Measurements from ENCODE around the gene HPGD.

The HPGD gene

GRCh38 chr4:174474457-174475075 lies 47.7 kb downstream of the HPGD start:
- no peak for DNase-seq (ENCODE audit: low read depth in 3 of 3)

- no peak for DNase-seq (ENCODE audit: low read depth in 3 of 3)
Measured at GRCh38 chr4:174467107-174467506, 55.2 kb downstream of the HPGD start.

DNA sequence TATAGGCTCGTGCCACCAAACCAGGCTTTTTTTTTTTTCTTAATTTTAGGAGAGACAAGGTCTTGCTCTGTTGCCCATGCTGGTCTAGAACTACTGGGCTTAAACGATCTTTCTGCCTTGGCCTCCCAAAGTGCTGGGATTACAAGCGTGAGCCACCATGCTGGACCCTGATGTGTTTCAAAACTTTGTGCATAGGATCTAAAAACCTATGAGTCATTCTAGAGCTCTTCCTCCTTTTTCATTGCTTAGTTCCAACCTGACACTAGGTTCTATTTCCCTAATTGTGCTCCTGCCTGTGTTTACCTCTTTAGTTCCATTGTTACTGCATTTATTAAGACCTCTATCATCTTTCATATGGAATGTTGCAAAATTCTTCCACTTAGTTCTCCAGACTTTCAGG lies 57.3 kb downstream of the HPGD start:
- DNase-seq (ENCODE audit: low read depth in 3 of 3): no peak

GRCh38 chr4:174461466-174462106 lies 60.7 kb downstream of the HPGD start:
- DNase-seq (ENCODE audit: low read depth in 3 of 3): no peak

GRCh38 chr4:174460684-174461083 lies 61.6 kb downstream of the HPGD start:
- no peak for DNase-seq (ENCODE audit: low read depth in 3 of 3)

DNA sequence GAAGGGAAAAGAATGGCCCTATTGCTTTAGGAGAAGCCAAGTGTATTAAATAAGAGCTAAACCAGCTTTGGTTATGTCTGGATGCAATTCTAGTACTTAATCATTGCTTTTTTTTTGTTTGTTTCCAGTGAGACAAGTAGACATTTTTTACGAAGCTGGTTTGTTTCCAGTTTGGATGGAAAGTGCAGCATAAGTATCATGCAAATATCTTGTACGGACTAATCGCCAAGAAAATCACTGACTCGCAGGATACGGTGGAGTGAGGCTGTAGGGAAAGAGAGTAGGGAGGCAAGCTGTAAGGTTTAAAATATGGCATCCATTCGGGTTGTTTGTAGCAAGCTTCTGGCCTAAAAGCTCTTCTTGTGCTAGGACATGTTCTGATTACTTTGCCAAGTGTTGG lies 64.8 kb downstream of the HPGD start:
- no peak for DNase-seq (ENCODE audit: low read depth in 3 of 3)

- no peak for DNase-seq (ENCODE audit: low read depth in 3 of 3)
Measured at GRCh38 chr4:174454815-174455473, 67.3 kb downstream of the HPGD start.

- DNase-seq (ENCODE audit: low read depth in 3 of 3): no peak
Measured at GRCh38 chr4:174451718-174452296, 70.5 kb downstream of the HPGD start.

GRCh38 chr4:174450786-174451125 lies 71.5 kb downstream of the HPGD start:
- no peak for DNase-seq (ENCODE audit: low read depth in 3 of 3)

- DNase-seq (ENCODE audit: low read depth in 3 of 3): no peak
Measured at GRCh38 chr4:174449944-174450785, 72.1 kb downstream of the HPGD start.

GRCh38 chr4:174449152-174449551 lies 73.1 kb downstream of the HPGD start:
- DNase-seq (ENCODE audit: low read depth in 3 of 3): no peak

DNA sequence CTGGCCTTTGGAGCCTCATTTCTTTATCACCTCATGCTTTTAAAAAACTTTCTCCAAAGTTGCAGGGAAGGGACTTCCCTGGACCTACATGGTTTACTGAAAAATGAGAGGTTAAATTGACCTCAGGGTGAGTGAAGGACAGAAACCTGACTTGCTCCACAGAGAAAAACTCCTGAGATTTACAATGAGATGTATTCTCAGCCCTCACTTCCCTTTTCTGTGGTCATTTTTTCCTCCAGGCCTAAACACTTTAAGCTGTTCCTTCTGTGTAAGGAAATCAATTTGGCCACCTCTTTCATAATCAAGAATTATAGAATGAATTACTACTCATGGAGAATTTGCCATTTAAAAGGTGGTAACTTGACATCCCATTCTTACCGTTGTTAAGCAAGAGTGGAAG lies 77.9 kb downstream of the HPGD start:
- no peak for DNase-seq (ENCODE audit: low read depth in 3 of 3)

All from stimulated activated CD4-positive, alpha-beta T cell treated with anti-CD3 and anti-CD28 coated beads, TNF-alpha, amount 100 ng/mL, for 4 hours (primary cell).